DND-41 (cell line): ENCODE results near the gene FBRS.

ENCODE experiments used
- CTCF ChIP-seq: IDR thresholded peaks from 2 replicates; pipeline ENCODE4 v1.5.1; 2012; ENCODE audit warnings: borderline replicate concordance, low read length, moderate library complexity, mild to moderate bottlenecking; ENCODE audit not compliant: poor library complexity, severe bottlenecking; ENCODE audit errors: extremely low read depth
- EZH2 ChIP-seq: IDR thresholded peaks from 3 replicates; pipeline ENCODE4 v1.6.1; 2012; ENCODE audit warnings: borderline replicate concordance, low read depth, mild to moderate bottlenecking, moderate library complexity, low read length, inconsistent platforms; ENCODE audit not compliant: severe bottlenecking

- TF ChIP-seq CTCF (no peak), EZH2 (no peak)
Measured at GRCh38 chr16:30667361-30667905, 9.2 kb downstream of the FBRS start.
